HG02759 (cell line): ENCODE data around the gene ZNF385C.

Experiments
- ATAC-seq: cut with Tn5 transposase; IDR thresholded peaks from one replicate; pipeline ENCODE4 v1.9.1; 2021; ENCODE audit warnings: mild to moderate bottlenecking, moderate library complexity; ENCODE audit not compliant: unreplicated experiment

ZNF385C gene

DNA sequence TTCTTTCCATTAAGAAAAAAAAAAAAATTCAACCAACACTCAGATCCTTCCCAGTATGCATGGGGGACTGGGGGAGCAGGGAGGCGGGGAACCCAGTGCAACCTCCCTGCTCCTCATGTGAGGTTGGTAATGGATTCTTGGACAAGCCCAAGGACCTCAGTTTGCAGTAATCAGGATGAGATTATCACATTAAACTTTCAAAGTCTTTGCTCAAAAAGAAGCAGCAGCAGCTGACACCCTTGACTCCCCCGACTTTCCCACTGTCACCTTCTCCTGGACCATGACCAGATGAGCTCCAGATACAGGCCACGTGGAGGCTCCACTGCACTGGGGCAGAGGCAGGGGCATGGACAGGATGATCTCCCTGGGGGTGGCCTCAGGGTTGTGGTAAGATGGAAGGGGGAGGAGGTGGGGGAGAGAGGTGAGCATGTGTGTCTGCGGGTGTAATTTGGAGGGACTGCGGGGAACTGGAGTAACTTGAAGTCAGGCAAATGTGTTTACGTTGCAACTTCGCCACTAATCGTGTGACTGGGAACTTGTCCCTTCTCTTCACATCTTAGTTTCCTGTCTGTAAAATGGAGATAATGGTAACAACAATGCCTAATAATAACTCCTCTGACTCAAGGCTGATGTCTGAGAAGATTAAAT lies 19.8 kb downstream of the ZNF385C start:
- ATAC-seq: no peak

DNA sequence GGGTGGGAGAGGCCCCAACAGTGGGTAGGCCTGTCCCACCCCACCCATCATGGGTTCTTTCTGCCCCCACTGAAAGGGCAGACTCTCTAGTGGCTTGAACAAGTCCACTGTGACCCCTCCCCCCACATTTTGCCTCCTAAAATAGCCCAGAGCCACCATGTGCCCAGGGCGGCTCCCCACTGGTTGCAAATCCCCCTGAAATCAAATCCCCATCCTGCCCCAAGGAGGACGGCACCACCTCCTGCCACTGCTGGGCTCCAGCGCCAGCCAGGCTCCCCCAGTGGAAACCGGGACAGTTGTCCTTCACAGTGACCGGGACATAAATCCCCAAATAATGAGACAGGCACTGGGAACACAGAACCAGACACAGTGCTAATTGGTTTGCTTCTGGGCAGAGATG lies 20.5 kb downstream of the ZNF385C start:
- ATAC-seq: no peak

DNA sequence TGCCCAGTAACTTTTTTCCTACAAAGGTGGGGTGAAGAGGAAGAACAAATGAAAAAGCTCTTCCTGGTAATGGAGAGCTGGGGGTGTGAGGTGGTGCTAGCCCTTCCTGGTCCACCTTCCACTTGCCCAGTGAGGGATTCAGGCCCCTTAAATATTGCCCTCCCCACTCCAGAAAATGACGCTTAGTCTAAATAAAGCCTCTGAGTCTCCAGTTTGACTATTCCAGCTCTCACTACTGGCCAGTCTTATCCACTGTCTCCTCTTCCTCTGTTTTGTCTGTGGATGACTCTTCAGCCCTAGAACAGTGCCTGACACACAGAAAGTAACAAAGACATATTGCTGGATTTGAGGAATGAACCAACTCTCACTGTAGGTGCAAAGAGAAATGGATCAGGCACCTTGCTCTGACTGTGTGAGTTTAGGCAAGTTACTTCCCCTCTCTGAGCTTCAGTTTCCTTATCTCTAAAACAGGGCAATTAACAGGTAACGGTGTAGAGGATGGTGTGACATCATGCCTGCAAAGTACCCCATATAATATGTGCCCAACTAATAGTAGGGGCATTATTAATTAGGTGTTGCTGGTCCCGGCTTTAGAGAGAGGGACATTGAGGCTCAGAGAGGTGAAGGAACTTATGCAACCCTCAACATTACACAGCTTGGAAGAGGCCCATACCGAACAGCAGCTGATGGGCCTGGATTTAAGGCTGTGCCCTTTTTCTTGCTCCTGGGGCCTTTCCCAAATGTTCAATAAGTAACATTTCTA lies 21.3 kb downstream of the ZNF385C start:
- no peak for ATAC-seq

DNA sequence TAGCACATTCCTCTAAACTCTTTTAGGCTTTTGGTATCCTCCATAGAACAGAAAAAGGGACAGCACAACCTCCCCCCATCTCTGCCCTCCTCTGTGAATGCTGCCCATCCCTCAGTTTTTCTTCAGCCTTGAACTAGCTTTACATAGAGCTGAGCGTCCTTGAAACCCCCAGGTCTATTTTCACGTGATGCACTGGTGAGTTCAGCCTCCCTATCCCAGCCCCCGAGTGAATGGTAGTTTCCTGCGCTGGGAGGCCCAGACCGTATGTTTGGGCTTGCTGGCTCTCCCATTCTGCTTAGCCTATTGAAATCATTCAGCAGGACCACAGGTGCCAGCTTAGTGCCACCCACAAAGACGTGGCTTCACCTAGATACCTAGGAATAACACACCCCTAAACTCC lies 22.5 kb downstream of the ZNF385C start:
- ATAC-seq: no peak

DNA sequence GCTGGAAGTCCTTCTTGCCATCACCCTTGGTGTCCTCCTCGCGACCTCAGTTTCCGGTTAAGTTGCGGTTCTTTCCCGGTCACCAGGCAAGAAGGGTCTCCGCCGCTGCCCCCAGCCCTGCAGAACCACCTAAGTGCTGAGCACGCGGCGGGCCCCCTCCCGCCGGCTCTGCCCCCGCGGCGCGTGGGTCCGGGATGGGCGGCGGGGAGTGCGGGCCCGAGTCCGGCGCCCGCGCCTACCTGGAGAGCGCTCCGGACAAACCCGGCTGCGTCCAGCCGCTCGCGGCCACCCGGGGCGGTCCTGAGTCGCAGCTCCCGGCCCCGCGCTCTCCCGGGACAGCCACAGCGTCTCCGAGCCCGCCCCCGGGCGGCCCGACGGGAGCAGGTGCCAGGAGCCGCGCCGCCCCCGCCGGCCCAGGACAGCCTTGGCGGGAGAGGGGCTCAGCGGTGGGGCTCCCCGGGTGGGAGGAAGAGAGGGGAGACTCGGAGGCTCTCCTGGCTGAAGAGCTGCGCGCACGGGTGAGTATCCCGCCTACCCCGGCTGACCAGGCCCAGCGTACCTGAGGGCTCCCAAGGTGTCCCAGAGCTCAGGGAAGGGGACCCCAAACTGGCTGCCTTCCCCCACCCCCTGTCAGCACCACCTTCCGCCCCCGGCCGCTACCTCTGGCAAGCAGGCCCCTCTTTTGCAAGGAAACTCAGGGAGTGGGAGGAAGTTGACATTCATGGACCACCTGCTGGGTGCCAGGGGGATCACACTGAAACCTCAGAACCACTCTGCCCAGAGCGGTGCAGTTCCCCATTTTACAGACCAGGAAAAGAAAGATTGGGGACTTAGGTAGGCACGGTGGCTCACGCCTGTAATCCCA lies 25.7 kb downstream of the ZNF385C start:
- no peak for ATAC-seq

DNA sequence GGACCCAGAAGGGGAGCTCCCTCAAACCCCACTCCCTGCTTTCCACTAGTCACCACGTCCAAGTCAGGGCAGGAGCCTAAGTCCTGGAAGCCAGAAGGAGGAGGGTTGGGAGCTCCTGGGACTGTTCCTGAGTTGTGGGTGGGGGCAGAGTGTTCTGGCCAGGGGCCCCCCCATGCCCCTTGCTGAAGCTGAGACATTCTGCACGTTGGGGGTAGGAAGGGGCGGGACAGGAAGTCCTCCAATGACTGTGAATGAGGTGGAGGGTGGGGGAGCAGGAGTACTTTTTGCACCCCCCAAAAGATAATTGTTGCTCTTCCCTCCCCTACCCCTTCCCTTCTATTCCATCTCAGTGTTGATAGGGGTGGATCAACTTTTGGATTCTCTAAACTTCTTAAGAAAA lies 26.5 kb downstream of the ZNF385C start:
- ATAC-seq: no peak

DNA sequence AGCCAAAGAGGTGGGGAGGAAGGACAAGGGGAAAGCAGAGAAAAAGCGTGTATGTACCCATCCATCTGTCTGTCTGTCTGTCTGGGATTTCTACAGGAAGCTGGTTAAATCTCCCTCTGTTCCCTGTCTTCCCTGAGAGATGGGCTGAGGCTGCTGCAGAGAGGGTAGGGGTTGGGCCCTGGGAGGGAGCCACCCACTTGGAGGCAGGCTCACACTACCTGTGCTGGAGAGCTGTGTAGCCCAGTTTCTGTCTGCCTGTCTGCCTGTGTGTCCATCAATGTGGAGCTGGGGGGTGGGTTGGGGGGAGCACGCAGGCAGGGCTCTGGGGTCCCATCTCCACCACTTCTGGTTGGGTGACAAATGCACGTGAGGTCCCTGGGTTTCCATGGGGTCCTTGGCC lies 29.3 kb downstream of the ZNF385C start:
- ATAC-seq: no peak

DNA sequence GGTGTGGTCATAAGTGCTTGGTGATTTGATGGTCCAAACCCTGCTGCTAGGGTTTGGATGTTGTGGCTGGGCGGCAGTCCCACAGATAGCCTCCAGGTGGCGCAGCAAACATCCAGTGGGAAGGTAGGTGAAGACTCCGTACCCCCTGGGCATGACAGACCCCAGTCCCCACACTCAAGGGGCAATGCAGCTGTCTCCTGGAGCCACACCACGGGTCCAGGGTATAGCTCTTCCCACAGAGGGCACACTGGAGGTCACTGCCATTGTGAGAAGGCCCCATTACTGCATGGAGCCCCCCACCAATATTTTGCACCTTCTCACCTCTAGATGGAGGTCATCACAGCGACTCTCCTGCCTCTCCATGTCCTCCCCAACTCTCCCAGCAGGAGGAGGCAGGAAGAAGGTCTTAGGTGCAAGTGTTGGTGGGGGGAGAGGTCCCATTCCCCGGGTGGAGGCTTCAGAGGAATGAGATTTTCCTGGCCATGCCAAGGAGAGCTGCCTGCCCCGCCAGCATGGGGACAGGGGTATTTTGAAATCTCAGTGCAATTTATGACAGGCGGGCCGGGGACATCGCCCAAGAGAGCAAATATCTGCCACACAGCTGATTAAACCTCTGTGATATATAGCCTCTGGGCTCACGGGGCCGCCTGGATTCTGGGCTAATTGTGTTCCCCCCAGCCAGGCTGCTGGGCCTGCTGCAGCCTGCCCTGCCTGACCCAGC lies 30.7 kb downstream of the ZNF385C start:
- no peak for ATAC-seq

DNA sequence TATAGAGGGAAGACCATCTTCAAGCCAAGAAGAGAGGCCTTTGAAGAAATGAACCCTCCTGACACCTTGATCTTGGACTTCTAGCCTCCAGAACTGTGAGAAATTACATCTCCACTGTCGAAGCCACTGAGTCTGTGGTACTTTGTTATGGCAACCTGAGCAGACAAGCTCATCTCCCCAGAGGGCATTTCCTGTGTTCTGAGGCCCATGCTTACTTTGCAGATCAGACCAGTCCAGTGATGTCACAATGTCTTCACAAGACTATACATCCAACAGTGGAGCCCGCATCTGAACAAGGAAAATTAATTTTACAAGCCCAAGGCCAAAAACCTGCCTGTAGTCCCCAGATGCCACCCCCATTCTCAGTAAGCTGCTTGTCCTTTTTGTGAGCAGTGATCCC lies 33.1 kb downstream of the ZNF385C start:
- ATAC-seq: no peak

DNA sequence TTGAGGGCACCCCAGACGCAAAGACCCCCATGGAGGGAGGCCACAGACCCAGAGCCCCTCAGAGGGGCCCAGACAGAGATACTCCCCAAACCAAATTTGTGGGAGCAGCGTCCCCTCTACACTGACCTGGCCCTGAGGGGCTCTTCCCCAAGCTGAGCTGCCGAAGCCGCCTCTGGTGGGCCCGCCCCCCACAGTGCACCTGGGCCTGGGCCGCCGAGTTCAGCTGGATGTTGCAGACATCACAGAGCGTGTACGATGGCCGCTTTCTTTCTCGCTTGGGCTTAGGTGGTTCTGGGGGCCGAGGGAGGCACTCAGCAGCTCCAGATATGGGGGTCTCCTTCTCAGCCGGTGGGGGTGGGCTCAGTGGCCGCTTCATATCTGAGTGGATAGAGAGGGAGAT lies 35.6 kb downstream of the ZNF385C start:
- ATAC-seq: no peak

DNA sequence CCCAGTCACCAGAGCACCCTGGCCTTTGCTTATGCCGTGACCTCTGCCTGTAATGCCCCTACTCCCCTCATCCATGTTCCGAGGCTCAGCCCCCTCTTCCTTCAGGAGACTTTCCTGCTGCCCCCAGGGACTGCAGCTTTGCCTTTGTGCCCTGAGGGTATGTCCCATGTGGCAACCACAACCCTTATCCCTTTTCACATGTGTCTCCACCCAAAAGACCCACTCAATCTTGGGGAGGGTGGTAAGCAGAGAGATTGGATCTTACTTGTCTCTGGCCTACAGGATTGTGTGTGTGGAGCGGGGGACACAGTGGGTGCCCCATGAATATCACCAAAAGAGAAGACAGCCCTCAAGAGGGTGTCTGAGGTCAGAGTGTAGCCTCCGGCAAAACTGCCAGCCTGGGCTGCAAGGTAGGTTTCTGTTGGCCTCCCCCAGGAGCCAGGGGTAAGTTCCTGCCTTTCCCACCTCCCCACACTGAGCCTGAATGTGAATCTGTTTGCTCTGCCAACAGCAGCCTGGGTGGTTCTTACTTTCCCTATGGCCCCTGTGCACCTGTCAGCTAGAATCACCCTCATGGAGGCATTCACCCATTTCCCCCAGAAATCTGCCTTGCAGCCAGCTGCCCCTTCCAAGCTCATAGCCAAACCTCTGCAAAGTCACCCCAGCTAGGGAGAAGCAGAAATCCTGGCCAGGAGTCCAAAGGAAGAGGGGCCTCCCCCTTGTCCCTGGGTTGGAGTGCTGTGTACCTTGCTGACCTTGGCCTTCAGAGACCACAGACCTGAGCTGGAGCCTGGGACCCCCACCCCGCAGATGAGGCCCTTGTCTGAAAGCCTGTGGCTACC lies 36.4 kb downstream of the ZNF385C start:
- no peak for ATAC-seq

DNA sequence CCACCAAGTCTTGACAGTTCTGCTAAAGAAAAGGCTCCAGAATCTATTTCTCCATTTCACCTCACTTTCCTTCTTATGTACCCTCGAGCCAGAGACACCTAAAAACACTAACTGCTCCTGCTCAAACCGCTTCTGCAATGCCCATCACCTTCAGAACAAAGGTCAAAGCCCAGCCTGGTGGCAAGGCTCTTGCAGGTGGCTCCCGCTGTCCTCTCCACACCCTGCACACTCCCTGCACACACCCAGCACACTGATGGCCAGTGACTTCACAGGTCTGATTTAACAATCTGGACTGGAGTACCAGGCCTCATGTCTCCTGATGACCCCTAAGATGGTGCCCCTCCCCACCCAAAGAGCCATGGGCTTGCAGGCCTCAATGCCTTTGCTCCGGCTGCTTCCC lies 38.0 kb downstream of the ZNF385C start:
- no peak for ATAC-seq

DNA sequence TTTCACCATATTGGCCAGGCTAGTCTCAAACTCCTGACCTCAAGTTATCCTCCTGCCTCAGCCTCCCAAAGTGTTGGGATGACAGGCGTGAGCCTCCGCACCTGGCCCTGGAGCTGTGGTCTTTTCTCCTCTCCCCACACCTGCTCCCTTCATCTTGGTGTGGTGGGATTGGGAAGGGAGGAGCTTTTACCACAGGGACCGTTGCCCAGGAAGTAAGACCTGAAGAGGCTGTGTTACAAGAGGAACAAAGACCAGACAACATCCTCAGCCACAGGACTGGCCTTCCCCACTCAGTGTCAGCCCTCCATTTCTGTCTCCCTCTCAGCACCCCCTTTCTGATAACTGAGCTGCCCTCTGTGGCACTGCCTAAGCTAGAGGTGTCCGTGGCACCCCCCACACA lies 38.5 kb downstream of the ZNF385C start:
- ATAC-seq: no peak

DNA sequence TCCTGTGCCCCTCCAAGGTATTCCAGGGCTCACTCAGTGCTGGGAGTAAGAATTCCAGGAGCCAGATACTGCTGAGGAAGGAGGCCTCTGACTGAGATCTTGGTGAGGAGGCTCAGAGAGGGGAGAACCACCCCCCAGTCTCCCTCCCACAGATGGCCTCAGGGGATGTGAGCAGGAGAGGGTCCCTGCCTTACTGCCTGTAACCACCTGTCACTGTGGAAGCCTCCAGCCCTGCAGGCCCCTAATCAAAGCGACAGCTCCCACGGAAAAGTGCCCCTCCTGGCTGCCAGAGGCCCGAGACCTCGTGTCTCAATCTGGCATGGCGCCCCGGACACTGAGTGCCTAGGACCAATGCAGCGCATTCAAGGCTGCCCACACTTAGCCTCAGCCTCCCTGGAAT lies 40.2 kb downstream of the ZNF385C start:
- ATAC-seq: no peak

DNA sequence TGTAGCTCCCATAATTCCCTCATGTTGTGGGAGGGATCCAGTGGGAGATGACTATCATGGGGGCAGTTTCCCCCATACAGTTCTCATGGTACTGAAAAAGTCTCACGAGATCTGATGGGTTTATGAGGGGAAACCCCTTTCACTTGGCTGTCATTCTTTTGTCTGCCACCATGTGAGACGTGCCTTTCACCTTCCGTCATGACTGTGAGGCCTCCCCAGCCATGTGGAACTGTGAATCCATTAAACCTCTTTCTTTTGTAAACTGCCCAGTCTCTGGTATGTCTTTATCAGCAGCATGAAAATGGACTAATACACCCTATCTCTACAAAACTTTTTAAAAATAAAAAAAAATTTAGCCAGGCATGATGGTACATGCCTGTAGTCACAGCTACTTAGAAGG lies 41.6 kb downstream of the ZNF385C start:
- ATAC-seq: no peak

DNA sequence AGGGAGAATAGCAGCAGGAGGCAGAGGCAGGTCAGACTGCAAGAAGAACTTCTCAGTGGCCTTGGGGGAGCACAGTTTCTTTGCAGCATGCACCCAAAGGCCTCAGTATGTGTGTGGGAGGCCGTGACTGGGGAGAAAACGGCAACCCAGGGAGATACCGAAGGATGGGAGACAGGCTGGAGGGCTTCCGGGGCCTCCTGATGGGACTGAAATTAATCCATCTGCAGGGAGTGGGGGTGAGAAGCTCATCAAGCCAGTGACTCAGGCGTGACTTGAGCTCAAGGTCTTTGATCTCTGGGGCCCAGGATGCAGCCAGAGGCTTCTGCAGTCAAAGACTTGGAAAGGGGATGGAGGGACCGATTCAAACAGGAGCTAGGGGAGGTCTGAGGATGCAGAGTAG lies 42.8 kb downstream of the ZNF385C start:
- no peak for ATAC-seq

DNA sequence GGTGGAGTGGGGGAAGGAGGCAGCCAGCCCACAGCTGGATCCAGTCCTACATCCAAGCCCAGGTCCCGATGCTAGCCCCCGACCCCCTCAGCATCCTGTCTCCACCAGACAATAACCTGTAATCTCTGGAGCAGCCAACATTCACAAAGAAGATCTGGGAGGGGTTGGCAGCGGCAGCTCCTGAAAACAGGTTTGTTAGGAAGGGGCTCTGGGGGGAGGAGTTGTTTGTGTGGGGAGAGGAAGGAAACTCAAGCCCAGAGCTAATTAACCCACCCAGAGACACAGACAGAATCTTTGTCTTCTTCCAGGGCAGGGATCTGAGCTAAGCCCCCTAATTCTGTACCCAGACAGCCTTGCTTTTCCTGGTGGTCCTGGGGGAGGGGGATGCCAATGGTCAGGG lies 43.2 kb downstream of the ZNF385C start:
- ATAC-seq: no peak

DNA sequence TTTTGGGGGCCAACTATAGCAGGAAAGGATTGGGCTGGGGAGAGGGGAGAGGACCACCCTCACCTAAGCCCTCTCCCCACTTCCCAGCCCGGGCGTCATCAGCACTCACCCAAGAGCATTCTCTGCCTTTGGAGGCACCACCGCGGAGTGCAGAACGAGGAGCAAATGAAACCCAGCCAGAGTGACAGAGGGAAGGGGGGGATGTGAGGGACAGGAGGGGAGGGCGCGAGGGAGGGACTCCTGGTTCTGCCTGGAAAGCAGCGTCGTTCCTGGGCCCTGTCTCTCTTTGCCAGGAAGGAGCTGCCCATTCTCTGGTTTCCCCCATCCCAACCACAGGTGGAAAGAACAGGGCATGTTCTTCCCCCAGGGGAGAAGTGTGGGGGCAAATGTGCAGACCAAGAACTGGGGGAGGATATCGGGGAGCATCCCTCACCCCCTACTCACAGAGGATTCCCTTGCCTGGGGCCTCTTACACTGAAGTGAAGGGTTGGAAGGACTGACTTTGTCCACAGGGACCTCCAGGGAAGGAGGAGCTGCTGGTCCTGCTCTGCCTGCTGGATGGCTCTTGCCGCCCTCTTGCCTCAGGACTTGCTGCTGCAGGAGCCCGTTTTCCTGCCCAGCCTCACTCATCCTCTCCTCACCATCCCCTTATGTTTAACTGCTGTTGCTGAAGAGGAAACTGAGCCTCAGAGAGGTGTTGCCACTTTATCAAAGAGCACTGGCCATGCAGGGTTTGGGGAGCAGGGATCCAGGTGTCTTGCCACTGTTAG lies 44.4 kb downstream of the ZNF385C start:
- no peak for ATAC-seq

DNA sequence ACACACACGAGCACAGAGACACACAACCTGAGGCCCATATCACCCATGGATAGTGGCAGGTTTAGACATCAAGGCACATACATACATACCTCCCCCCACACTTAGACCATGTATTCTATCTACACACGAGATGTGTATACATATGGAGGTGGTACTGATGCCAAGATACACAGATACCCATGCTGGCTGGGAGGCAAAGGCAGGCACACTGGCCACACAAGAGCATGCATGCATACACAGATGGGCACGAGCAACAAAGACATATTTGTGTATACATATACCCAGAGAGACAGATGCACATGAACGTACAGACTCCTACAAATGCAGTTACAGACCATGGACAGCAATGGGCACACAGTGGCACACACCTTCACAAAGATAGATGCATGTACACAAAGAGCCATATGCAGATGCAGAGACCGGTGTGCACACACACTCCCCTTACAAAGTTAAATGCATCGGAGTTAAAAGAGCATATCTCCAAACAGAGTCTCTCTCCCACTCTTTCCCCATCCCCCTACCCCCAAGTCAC lies 45.9 kb downstream of the ZNF385C start:
- no peak for ATAC-seq
